Duodenal mucosa (tissue), 2 donors: ENCODE results near the gene XRRA1.

Source experiments
- H3K27ac ChIP-seq: one replicate; pipeline ENCODE4 v1.7.0; 2013; ENCODE audit warnings: low read depth, low read length
- H3K27me3 ChIP-seq, 2 donors: one replicate each; pipeline ENCODE4 v1.7.0; 2013; ENCODE audit warnings: low read length in 2 of 2, control low read depth in 1 of 2; ENCODE audit not compliant: insufficient read depth in 2 of 2, control insufficient read depth in 1 of 2
- H3K36me3 ChIP-seq, 2 donors: one replicate each; pipeline ENCODE4 v1.7.0; 2013; ENCODE audit warnings: low read length in 2 of 2, control low read depth in 1 of 2; ENCODE audit not compliant: insufficient read depth in 2 of 2, control insufficient read depth in 1 of 2
- H3K4me1 ChIP-seq, 2 donors: one replicate each; pipeline ENCODE4 v1.7.0; 2013; ENCODE audit warnings: low read length in 2 of 2, control low read depth in 1 of 2; ENCODE audit not compliant: insufficient read depth in 2 of 2, control insufficient read depth in 1 of 2
- H3K4me3 ChIP-seq, 2 donors: one replicate each; pipeline ENCODE4 v1.7.0; 2013; ENCODE audit warnings: low read length in 2 of 2, low read depth in 1 of 2
- H3K9ac ChIP-seq, 2 donors: one replicate each; pipeline ENCODE4 v1.7.0; 2013; ENCODE audit warnings: low read length in 2 of 2, low read depth in 1 of 2
- H3K9me3 ChIP-seq, 2 donors: one replicate each; pipeline ENCODE4 v1.7.0; 2013; ENCODE audit warnings: low read length in 2 of 2, control low read depth in 1 of 2; ENCODE audit not compliant: control insufficient read depth in 1 of 2

The XRRA1 gene

GRCh38 chr11:74952752-74953151 lies 3.9 kb upstream of the XRRA1 start:
- Histone ChIP-seq H3K27ac (no peak overlapping the region), H3K27me3 (no peaks in the 10 kb centered on the region), H3K9ac (no peak overlapping the region), H3K9me3 (no peaks in the 10 kb centered on the region), H3K4me3 (peak overlapping the region in 1 of 2 donors; percentile 7), H3K4me1 (peaks cover 19 to 34% of the 10 kb centered on the region in 2 donors), H3K36me3 (peaks cover 0 to 11% of the 10 kb centered on the region in 2 donors)

- peaks cover 19 to 26% of the 10 kb centered on the region in 2 donors for H3K4me1 ChIP-seq
- peak overlapping the region in 1 of 2 donors; percentile 100 for H3K4me3 ChIP-seq
- H3K27ac ChIP-seq = no peak overlapping the region
These were observed 2.3 kb upstream of the XRRA1 start for GRCh38 chr11:74951226-74951625.

GRCh38 chr11:74950374-74950969 lies 1.6 kb upstream of the XRRA1 start:
- no peaks in the 10 kb centered on the region for H3K9me3 ChIP-seq
- peaks cover 0 to 11% of the 10 kb centered on the region in 2 donors for H3K36me3 ChIP-seq
- peaks cover 19 to 24% of the 10 kb centered on the region in 2 donors for H3K4me1 ChIP-seq
- no peaks in the 10 kb centered on the region for H3K27me3 ChIP-seq
- H3K27ac ChIP-seq = no peak overlapping the region
- H3K9ac ChIP-seq = peak overlapping the region; percentile 83 to 97
- H3K4me3 ChIP-seq = peak overlapping the region; percentile 90 to 100

More at GRCh38 chr11:74951226-74951625, 2.3 kb upstream of the XRRA1 start:
- H3K36me3 ChIP-seq = peaks cover 0 to 9% of the 10 kb centered on the region in 2 donors
- no peaks in the 10 kb centered on the region for H3K27me3 ChIP-seq
- no peaks in the 10 kb centered on the region for H3K9me3 ChIP-seq
- no peak overlapping the region for H3K9ac ChIP-seq

GRCh38 chr11:74949753-74950137 lies 854 bp upstream of the XRRA1 start:
- H3K9ac ChIP-seq = peak overlapping the region; percentile 83 to 97
- peaks cover 19 to 27% of the 10 kb centered on the region in 2 donors for H3K4me1 ChIP-seq
- H3K4me3 ChIP-seq = peak overlapping the region; percentile 90 to 100
- no peaks in the 10 kb centered on the region for H3K27me3 ChIP-seq
- H3K27ac ChIP-seq = peak overlapping the region; percentile 30
- no peaks in the 10 kb centered on the region for H3K9me3 ChIP-seq
- H3K36me3 ChIP-seq = peaks cover 0 to 12% of the 10 kb centered on the region in 2 donors

DNA sequence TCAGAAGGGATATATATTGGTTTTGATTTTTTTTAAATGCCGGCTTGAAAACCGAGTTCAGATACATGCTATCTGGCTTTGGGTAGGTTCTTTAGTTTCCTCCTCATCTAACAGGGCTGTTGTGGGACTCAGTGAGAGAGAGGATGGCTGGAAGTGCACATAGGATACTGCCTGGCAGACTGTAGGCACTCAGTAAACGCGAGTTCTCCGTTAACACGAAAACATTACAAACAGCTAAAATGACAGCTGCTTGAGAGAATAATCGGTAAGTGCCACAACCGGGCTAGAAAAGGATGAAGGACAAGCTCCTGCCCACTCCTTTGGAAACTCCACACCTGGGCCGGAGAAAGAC lies 369 bp downstream of the XRRA1 start:
- Histone ChIP-seq H3K9ac (peak overlapping the region; percentile 79 to 97), H3K36me3 (peaks cover 7 to 20% of the 10 kb centered on the region in 2 donors), H3K27me3 (no peaks in the 10 kb centered on the region), H3K4me1 (peaks cover 19 to 27% of the 10 kb centered on the region in 2 donors), H3K27ac (peak overlapping the region; percentile 28), H3K9me3 (no peaks in the 10 kb centered on the region), H3K4me3 (peak overlapping the region; percentile 90 to 100)

DNA sequence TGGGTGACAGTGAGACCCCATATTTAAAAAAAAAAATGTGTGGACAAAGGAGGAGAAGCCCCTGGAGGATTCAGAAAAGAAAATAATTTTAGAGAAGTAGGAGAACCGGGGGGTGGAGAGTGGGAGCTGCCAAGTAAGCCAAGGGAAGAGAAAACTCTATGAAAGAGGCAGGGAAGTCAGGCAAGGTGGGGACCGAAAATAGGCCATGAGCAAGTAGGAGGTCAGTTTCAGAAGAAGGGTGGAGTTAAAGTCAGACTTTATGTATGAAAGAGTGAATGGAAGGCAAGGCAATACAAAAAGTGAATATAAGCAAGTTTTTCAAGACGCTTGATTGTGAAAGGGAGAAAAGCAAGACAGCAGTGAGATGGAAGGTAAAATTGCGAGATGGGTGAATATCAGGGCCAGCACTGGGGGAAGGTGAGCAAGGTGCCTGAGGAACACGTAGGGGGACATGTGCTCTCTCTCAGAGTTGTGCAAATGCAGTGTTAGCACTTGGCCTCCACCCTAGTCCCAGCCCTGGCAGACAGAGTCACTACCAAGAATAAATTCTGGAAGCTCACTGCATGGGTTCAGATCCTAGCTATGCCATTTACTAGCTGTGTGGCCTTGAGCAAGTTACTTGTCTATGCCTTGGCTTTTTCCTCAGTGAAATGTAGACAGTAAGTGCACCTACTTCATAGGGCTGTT lies 6.7 kb downstream of the XRRA1 start:
- no peak overlapping the region for H3K9ac ChIP-seq
- no peak overlapping the region for H3K4me3 ChIP-seq
- peaks cover 11 to 67% of the 10 kb centered on the region in 2 donors for H3K36me3 ChIP-seq
- peaks cover 0 to 4% of the 10 kb centered on the region in 2 donors for H3K4me1 ChIP-seq
- no peaks in the 10 kb centered on the region for H3K9me3 ChIP-seq
- no peaks in the 10 kb centered on the region for H3K27me3 ChIP-seq
- no peak overlapping the region for H3K27ac ChIP-seq

DNA sequence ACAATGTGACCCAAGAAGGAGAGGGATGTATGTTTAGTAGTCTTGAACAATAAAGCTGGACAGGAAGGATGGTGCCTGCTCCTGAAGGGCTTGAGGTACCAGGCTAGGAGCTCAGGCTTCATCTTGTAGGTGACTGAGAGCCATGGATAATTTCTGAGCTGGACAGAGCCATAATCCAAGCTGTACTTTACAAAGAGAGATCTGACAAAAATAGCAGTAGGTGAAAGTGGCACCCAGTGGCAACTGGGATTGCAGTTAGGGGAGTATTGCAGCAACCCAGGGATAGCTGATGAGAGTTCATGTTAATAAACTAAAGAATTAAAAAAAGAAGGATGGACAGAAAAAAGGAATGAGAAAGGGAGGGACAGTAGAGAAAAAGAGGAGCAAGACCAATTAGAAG lies 7.4 kb downstream of the XRRA1 start:
- Histone ChIP-seq H3K9me3 (no peaks in the 10 kb centered on the region), H3K36me3 (peaks cover 11 to 74% of the 10 kb centered on the region in 2 donors), H3K27ac (no peak overlapping the region), H3K27me3 (no peaks in the 10 kb centered on the region), H3K4me3 (no peak overlapping the region), H3K4me1 (peaks cover 0 to 4% of the 10 kb centered on the region in 2 donors), H3K9ac (no peak overlapping the region)

DNA sequence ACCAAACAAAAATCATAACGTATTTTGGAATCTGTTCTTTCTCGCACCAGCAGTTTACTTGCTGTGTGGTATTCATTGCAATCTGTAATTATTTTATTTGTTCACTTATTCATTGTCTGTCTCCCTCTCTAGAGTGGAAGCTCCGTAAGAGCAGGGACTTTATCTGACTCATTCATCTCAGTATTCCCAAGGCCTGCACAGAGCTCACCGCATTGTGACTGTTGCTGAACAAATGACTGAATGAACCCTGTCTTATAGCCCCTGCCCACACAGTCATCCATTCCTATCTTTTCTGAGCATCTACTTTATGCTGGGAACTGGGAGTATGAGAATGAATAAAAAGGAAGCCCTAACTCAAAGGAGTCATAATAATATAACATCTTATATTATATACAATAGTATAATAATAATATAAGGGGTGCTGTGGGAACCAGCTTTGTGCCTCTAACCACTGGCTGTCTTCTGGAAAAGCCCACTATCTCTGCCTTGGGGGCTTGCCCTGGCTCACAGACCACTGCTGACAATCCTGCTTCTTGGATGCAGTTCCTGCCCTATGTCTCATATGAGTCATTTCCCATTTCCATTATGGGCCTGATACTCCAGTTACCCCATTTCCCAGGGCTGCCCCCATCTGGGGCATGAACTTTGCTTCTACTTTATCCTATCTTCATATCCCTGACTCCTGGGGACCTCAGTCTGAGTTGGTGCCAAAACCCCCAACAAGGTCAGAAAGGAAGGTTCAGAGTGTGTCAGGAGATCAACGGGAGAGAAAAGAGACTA lies 11.0 kb downstream of the XRRA1 start:
- H3K4me3 ChIP-seq = no peak overlapping the region
- H3K4me1 ChIP-seq = no peaks in the 10 kb centered on the region
- no peak overlapping the region for H3K9ac ChIP-seq
- H3K9me3 ChIP-seq = no peaks in the 10 kb centered on the region
- H3K27me3 ChIP-seq = no peaks in the 10 kb centered on the region
- H3K27ac ChIP-seq = no peak overlapping the region
- peaks cover 25 to 88% of the 10 kb centered on the region in 2 donors for H3K36me3 ChIP-seq

GRCh38 chr11:74936976-74937375 lies 11.9 kb downstream of the XRRA1 start:
- H3K4me1 ChIP-seq = no peaks in the 10 kb centered on the region
- H3K36me3 ChIP-seq = peaks cover 25 to 88% of the 10 kb centered on the region in 2 donors

DNA sequence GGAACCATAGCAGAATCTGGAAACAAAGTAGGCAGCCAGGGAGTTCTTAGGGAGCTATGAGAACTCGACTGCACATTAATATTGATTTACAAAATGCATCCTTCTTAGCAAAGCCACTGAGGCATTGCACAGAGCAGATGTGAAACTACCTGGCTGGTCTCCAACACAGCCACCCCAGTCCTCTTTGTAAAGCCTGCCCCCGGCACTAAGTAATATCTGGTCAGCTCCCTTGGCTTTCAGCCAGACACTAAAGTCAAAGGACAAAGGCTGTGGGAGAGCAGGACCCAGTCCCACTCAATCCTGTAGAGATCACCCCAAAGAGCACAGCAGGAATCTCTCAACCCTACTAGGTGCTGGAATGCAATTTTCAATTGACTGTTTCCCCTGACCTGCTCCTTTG lies 12.8 kb downstream of the XRRA1 start:
- no peaks in the 10 kb centered on the region for H3K27me3 ChIP-seq
- no peak overlapping the region for H3K9ac ChIP-seq
- H3K4me3 ChIP-seq = no peak overlapping the region
- H3K9me3 ChIP-seq = no peaks in the 10 kb centered on the region
- H3K27ac ChIP-seq = no peak overlapping the region
- no peaks in the 10 kb centered on the region for H3K4me1 ChIP-seq
- H3K36me3 ChIP-seq = peaks cover 25 to 83% of the 10 kb centered on the region in 2 donors

More at GRCh38 chr11:74936976-74937375, 11.9 kb downstream of the XRRA1 start:
- Histone ChIP-seq H3K9me3 (no peaks in the 10 kb centered on the region), H3K27ac (no peak overlapping the region), H3K9ac (no peak overlapping the region), H3K27me3 (no peaks in the 10 kb centered on the region), H3K4me3 (no peak overlapping the region)
